Aorta (tissue), 5 donors: Measurements from ENCODE around the gene XXYLT1. TPM values are rescaled to one million over a fixed set of nuclear protein-coding genes. Genes with fewer than 3 reads are reported as not detected.

Experiments
- ATAC-seq: fragments of 200-7000 bp; cut with Tn5 transposase; one replicate; pipeline ENCODE4 v1.9.1; 2022; ENCODE audit warnings: moderate library complexity; ENCODE audit not compliant: low FRiP score
- DNase-seq, 2 donors: peaks; one replicate each; pipeline ENCODE4 v3.0.0-alpha.2; 2020
- H3K27ac ChIP-seq, 2 donors: one replicate each; pipeline ENCODE4 v1.5.1; 2013; ENCODE audit warnings: low read length in 2 of 2, mild to moderate bottlenecking in 2 of 2, moderate library complexity in 2 of 2, control low read depth in 1 of 2, inconsistent platforms in 1 of 2, low read depth in 1 of 2
- H3K27me3 ChIP-seq, 2 donors: one replicate each; pipeline ENCODE4 v1.6.1; 2013; ENCODE audit warnings: control low read depth in 1 of 2, low read length in 1 of 2, mild to moderate bottlenecking in 1 of 2, moderate library complexity in 1 of 2; ENCODE audit not compliant: insufficient read depth in 2 of 2, control insufficient read depth in 1 of 2
- H3K36me3 ChIP-seq, 2 donors: one replicate each; pipeline ENCODE4 v1.6.1; 2013; ENCODE audit warnings: control low read depth in 1 of 2, low read length in 1 of 2, mild to moderate bottlenecking in 1 of 2; ENCODE audit not compliant: insufficient read depth in 2 of 2, control insufficient read depth in 1 of 2
- H3K4me1 ChIP-seq, 2 donors: one replicate each; pipeline ENCODE4 v1.6.1; 2013; ENCODE audit warnings: low read length in 2 of 2, control low read depth in 1 of 2, mild to moderate bottlenecking in 1 of 2, moderate library complexity in 1 of 2; ENCODE audit not compliant: insufficient read depth in 2 of 2, control insufficient read depth in 1 of 2
- H3K4me3 ChIP-seq, 2 donors: one replicate each; pipeline ENCODE4 v1.5.1; 2013; ENCODE audit warnings: low read length in 2 of 2, control low read depth in 1 of 2, mild to moderate bottlenecking in 1 of 2
- H3K9me3 ChIP-seq: one replicate; pipeline ENCODE4 v1.6.1; 2013; ENCODE audit warnings: mild to moderate bottlenecking, low read length; ENCODE audit not compliant: control insufficient read depth
- WGBS, 2 donors: extraction: QIAGEN DNeasy Blood & Tissue Kit; methylation state at CpG; one replicate each; pipeline ENCODE4 v1.1.7; 2013; 5-methylcytosine and 5-hydroxymethylcytosine counted together
- intact Hi-C, 2 donors: fragments of 100-400 bp; cut with DNase I; formaldehyde crosslinking; loops; one replicate each; pipeline versions ENCODE4 v1.14.2 to v1.15.0; 2022
- polyA plus RNA-seq, 2 donors: library from polyadenylated mRNA; stranded (reverse); fragments of 200-250 nt; gene quantifications; one replicate each; pipeline ENCODE4 v1.2.3, GENCODE V29; 2013
- total RNA-seq, 2 donors: library from RNA; stranded (reverse); fragmentation: NEBNext Ultra II Directional; extraction: Animal tissue kit (Norgen Biotek cat#: 25700); gene quantifications; one replicate each; pipeline ENCODE4 v1.2.1, GENCODE V29; 2021
- donor health status: healthy with polysubstance abuse.
- donor health status: Bipolar disorder and iron deficiency.
- donor health status: DM: no; HTN: no; CAD: no.
- donor health status: DM: no; HTN: no; CAD: no.
- donor health status: DM: yes; HTN: yes; CAD: no.

XXYLT1 gene
- total and polyA plus RNA-seq, 4 donors = 2.3 to 15.0 (median 6.9) TPM

DNA sequence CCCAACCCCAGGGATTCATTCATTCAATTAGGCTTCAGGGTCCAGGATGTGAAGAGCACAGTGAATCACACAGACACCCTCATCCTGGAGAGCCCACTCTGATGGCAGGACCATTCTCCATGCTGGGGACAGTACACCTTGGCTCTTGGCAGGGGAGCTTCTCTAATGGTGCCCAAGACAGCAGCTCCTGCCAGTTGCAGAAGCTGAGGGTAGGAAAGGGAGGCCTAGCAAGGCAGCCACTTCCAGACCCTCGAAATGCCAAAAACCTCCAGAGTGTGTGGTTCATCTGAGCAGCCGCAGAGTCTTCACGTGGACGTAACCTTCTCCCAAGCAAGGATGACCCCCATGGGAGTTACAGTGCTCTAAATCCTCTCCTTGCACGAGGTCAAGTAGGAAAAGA lies 186.2 kb downstream of the XXYLT1 start:
- ATAC-seq (no peak), DNase-seq (peak; percentile 6 to 10)
- Histone ChIP-seq H3K4me3 (no peak overlapping the region), H3K4me1 (no peaks in the 10 kb centered on the region), H3K9me3 (no peaks in the 10 kb centered on the region), H3K36me3 (no peaks in the 10 kb centered on the region), H3K27me3 (no peaks in the 10 kb centered on the region), H3K27ac (no peak overlapping the region)
- intact Hi-C loops = no loop called here
- WGBS, 2 donors = 87 to 93% methylated on average over 5 of the region's 5 CpGs

DNA sequence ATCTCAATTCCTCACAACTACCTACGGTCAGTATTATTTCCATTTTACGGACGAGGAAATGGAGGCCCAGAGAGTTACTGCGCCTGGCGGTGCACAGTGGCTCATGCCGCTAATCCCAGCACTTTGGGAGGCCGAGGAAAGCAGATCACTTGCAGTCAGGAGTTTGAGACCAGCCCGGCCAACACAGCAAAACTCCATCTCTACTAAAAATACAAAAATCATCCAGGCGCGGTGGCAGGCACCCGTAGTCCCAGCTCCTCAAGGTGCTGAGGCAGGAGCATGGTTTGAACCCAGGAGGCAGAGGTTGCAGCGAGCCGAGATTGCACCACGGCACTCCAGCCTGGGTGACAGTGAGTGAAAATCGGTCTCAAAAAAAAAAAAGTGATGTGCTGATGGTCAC lies 187.3 kb downstream of the XXYLT1 start:
- no peaks in the 10 kb centered on the region for H3K4me1 ChIP-seq
- no peaks in the 10 kb centered on the region for H3K36me3 ChIP-seq
- H3K9me3 ChIP-seq = no peaks in the 10 kb centered on the region
- peak; percentile 10 to 55 for DNase-seq
- intact Hi-C loops = no loop called here
- no peak overlapping the region for H3K4me3 ChIP-seq
- H3K27me3 ChIP-seq = no peaks in the 10 kb centered on the region
- no peak for ATAC-seq
- no peak overlapping the region for H3K27ac ChIP-seq
- 97 to 98% methylated on average over 15 of the region's 15 CpGs for WGBS, 2 donors

- no peaks in the 10 kb centered on the region for H3K36me3 ChIP-seq
- no peak overlapping the region for H3K4me3 ChIP-seq
- WGBS, 2 donors = 88 to 93% methylated on average over 10 of the region's 10 CpGs
- intact Hi-C loops = no loop called here
- no peaks in the 10 kb centered on the region for H3K4me1 ChIP-seq
- ATAC-seq = no peak
- H3K27ac ChIP-seq = no peak overlapping the region
- DNase-seq = peak; percentile 27 to 50
- H3K9me3 ChIP-seq = no peaks in the 10 kb centered on the region
- no peaks in the 10 kb centered on the region for H3K27me3 ChIP-seq
Measured at GRCh38 chr3:195082811-195083210, 188.1 kb downstream of the XXYLT1 start.

DNA sequence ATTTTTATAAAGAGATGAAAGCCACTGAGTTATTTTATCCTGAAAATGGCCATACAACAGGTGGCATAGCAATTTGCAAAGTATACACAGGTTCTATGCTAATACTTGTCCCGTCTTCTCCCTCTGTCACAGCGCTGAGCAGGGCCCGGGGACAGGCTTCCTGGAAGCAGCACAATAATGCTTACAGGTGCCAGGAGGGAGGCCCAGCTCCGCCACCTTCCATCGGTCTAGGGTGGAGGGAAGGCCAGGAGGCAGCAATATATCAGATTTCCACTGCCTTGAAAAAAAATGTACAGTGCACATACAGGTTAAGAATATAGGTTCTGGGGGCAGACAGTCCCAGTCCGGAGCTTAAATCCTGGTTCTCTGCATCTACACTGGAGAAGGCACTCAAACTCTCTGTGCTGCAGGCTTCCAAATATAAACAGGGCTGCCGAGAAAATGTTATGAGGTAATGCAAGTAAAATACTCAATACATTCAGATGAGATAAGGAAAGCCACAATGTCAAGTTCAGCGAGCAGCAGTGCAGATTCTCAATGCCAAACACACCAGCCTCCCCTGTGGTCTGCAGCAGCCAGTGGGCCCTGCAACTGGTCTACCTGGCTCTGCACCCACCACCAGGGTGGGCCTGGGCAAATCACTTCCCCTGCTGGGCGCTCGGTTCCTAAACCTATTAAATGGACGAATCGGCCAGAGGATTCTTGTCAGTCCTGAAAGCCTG lies 189.6 kb downstream of the XXYLT1 start:
- no peak overlapping the region for H3K27ac ChIP-seq
- intact Hi-C loops = no loop called here
- H3K27me3 ChIP-seq = no peaks in the 10 kb centered on the region
- H3K4me3 ChIP-seq = no peak overlapping the region
- no peaks in the 10 kb centered on the region for H3K36me3 ChIP-seq
- no peak for ATAC-seq
- DNase-seq = peak; percentile 25 to 73
- H3K9me3 ChIP-seq = no peaks in the 10 kb centered on the region
- 55 to 64% methylated on average over 12 of the region's 12 CpGs for WGBS, 2 donors
- H3K4me1 ChIP-seq = no peaks in the 10 kb centered on the region

DNA sequence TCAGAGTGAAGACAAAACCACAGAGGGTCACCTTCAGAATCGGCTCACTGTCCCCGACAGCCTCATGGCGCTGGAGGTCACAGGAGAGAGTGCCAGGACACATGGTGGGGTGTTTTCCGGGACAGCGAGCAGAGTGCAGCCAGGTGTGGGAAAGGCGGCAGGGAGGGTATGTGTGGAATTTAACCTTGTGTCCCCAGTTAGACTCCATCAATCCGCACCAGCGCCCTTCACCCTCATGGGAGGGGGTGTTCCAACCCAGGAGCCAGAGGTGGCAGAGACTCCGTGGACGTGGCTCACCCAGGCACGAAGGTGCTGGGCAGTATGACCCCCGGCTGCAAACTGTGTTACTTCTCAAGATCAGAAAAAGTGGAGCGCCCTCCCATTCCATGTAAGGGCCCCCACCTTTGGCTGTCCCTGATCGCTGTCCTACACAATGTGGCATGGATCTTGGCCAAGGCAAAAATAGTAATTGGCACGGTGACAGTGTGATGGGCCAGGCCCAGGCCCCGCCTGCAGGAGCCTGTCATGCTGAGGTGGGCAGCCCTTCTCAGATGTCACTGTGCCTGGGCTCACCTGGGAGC lies 190.3 kb downstream of the XXYLT1 start:
- H3K36me3 ChIP-seq = no peaks in the 10 kb centered on the region
- no peaks in the 10 kb centered on the region for H3K9me3 ChIP-seq
- no peak for ATAC-seq
- WGBS, 2 donors = 85 to 86% methylated on average over 16 of the region's 16 CpGs
- no peaks in the 10 kb centered on the region for H3K4me1 ChIP-seq
- DNase-seq = peak; percentile 36 to 73
- intact Hi-C loops = no loop called here
- H3K27me3 ChIP-seq = no peaks in the 10 kb centered on the region
- H3K27ac ChIP-seq = no peak overlapping the region
- H3K4me3 ChIP-seq = no peak overlapping the region

- ATAC-seq = no peak
Measured at GRCh38 chr3:195080125-195080524, 190.8 kb downstream of the XXYLT1 start.

GRCh38 chr3:195079636-195080035 lies 191.3 kb downstream of the XXYLT1 start:
- ATAC-seq (no peak), DNase-seq (peak in 1 of 2 donors; percentile 6)
- Histone ChIP-seq H3K4me3 (no peak overlapping the region), H3K36me3 (no peaks in the 10 kb centered on the region), H3K4me1 (no peaks in the 10 kb centered on the region), H3K27me3 (no peaks in the 10 kb centered on the region), H3K9me3 (no peaks in the 10 kb centered on the region), H3K27ac (no peak overlapping the region)
- WGBS, 2 donors = 92 to 96% methylated on average over 5 of the region's 5 CpGs
- intact Hi-C loops = no loop called here

More at GRCh38 chr3:195080125-195080524, 190.8 kb downstream of the XXYLT1 start:
- H3K36me3 ChIP-seq = no peaks in the 10 kb centered on the region
- DNase-seq = peak; percentile 16 to 35
- no peak overlapping the region for H3K27ac ChIP-seq
- no peaks in the 10 kb centered on the region for H3K27me3 ChIP-seq
- no peaks in the 10 kb centered on the region for H3K4me1 ChIP-seq
- no peak overlapping the region for H3K4me3 ChIP-seq
- 84 to 93% methylated on average over 3 of the region's 3 CpGs for WGBS, 2 donors
- intact Hi-C loops = no loop called here
- H3K9me3 ChIP-seq = no peaks in the 10 kb centered on the region

- no peaks in the 10 kb centered on the region for H3K27me3 ChIP-seq
- H3K4me3 ChIP-seq = no peak overlapping the region
- H3K36me3 ChIP-seq = no peaks in the 10 kb centered on the region
- intact Hi-C loops = no loop called here
- H3K9me3 ChIP-seq = no peaks in the 10 kb centered on the region
- DNase-seq (peak; percentile 30 to 39), ATAC-seq (no peak)
- H3K27ac ChIP-seq = no peak overlapping the region
- 95 to 96% methylated on average over 12 of the region's 12 CpGs for WGBS, 2 donors
- no peaks in the 10 kb centered on the region for H3K4me1 ChIP-seq
Measured at GRCh38 chr3:195078891-195079440, 192.0 kb downstream of the XXYLT1 start.
